NB4 (cell line): ENCODE data around the gene TTC33.

Source experiments
- DNase-seq: peaks from one replicate; pipeline ENCODE4 v3.0.0; 2010; ENCODE audit warnings: low read depth
- H3K4me3 ChIP-seq: one replicate; pipeline ENCODE4 v1.5.1; 2011; ENCODE audit warnings: mild to moderate bottlenecking, low read depth, low read length, moderate library complexity
- CTCF ChIP-seq: IDR thresholded peaks from one replicate; pipeline ENCODE4 v1.5.1; 2012; ENCODE audit warnings: low read depth, low read length
- MAX ChIP-seq: IDR thresholded peaks from 2 replicates; pipeline ENCODE4 v1.6.1; 2011; ENCODE audit warnings: low read depth, low read length
- MYC ChIP-seq: IDR thresholded peaks from 2 replicates; pipeline ENCODE4 v1.6.1; 2011; ENCODE audit warnings: low read depth, low read length
- POLR2A ChIP-seq: IDR thresholded peaks from 2 replicates; pipeline ENCODE4 v1.6.1; 2011; ENCODE audit warnings: mild to moderate bottlenecking; ENCODE audit not compliant: insufficient read length; ENCODE audit errors: extremely low read depth

Gene TTC33

DNA sequence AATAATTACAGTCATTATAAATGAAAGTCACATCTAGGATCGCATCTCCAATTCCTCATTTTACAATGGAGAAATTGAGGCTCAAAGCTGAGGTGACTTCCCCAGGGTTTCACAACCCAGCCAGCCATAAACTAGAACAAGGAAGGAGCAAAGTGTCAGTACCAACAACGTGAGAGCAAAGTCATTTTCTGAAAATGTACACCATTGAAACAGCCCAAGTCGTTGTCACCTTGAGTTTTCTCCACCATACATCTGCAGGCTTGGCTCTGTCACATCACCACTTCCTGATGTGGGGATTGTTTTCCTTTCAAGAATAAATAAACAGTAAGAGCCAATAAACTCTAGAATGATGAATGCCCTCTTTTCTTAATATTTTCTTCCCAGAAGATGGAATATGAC is 260.5 kb downstream of the TTC33 start:
- no peak for TF ChIP-seq CTCF
- TF ChIP-seq MAX = no peak
- no peak for TF ChIP-seq POLR2A
- TF ChIP-seq MYC = no peak
- H3K4me3 ChIP-seq = no peak overlapping the region
- DNase-seq = no peak

GRCh38 chr5:40494631-40495236 is 261.0 kb downstream of the TTC33 start:
- no peak overlapping the region for H3K4me3 ChIP-seq
- DNase-seq = no peak
- TF ChIP-seq MYC = no peak
- no peak for TF ChIP-seq CTCF
- TF ChIP-seq MAX = no peak
- TF ChIP-seq POLR2A = no peak

- no peak overlapping the region for H3K4me3 ChIP-seq
- peak; percentile 57 for DNase-seq
- TF ChIP-seq POLR2A (no peak), MYC (no peak), CTCF (no peak), MAX (no peak)
Observed at GRCh38 chr5:40492056-40492455, 263.7 kb downstream of the TTC33 start.

DNA sequence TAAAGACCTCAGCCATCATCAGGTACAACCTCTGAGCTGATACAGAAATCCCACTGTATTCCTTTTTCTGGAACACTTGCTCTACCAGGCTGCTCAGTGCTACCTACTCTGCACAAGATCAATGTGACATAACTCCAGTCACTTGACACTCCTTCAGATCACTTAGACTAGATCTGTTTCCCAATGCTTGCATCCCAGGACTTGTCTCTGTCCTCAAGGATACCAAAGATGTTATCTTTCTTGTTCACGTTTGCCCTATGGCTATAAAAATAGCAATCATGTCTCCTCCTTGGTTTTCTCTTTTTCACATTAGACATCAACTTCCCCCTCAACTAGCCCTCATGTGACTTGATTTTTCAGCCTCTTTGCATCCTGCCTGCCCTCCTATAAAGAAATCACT is 264.1 kb downstream of the TTC33 start:
- TF ChIP-seq MYC = no peak
- no peak for TF ChIP-seq CTCF
- no peak for TF ChIP-seq POLR2A
- no peak for TF ChIP-seq MAX
- DNase-seq = no peak
- H3K4me3 ChIP-seq = no peak overlapping the region

- DNase-seq = peak; percentile 55
- no peak overlapping the region for H3K4me3 ChIP-seq
- TF ChIP-seq MAX (no peak), MYC (no peak), CTCF (no peak), POLR2A (no peak)
Observed at GRCh38 chr5:40490464-40491111, 265.2 kb downstream of the TTC33 start.
